OCI-LY7 (cell line): ENCODE measurements around the gene ITGA4. TPM values are rescaled to one million over a fixed set of nuclear protein-coding genes. Genes with fewer than 3 reads are reported as not detected.

ENCODE experiments used
- BruUV-seq: library from RNA; stranded (reverse); fragments of 400-500 nt; replicated peaks from 2 replicates; lab custom pipeline; 2021; lab: Mats Ljungman, UMichigan
- CTCF ChIA-PET: fragments of 300-600 bp; sonication (Branson Sonifier 250); formaldehyde crosslinking; loops from one replicate; lab custom pipeline; 2022; ENCODE audit warnings: antibody characterized with exemption; ENCODE audit not compliant: unreplicated experiment; lab: Charles Lee
- POLR2A ChIA-PET: fragments of 300-600 bp; sonication (Branson Sonifier 250); formaldehyde crosslinking; loops from one replicate; lab custom pipeline; 2022; ENCODE audit warnings: antibody characterized with exemption; lab: Charles Lee
- DNase-seq: peaks from one replicate; pipeline ENCODE4 v3.0.0-alpha.2; 2015; ENCODE audit warnings: low spot score
- H2AFZ ChIP-seq: fragments of 200-600 bp; sonication (generic), shearing (Covaris generic); 2 replicates; pipeline ENCODE4 v1.6.1; 2014; ENCODE audit warnings: mild to moderate bottlenecking, antibody characterized with exemption, low read length, moderate library complexity
- H3K27ac ChIP-seq: fragments of 200-600 bp; sonication (generic); 2 replicates; pipeline ENCODE4 v1.5.1; 2014; ENCODE audit warnings: mixed run types, low read depth, mild to moderate bottlenecking, moderate library complexity, low read length, inconsistent platforms; ENCODE audit not compliant: poor library complexity, severe bottlenecking
- H3K36me3 ChIP-seq: fragments of 200-600 bp; sonication (generic); 2 replicates; pipeline ENCODE4 v1.6.1; 2014; ENCODE audit warnings: mild to moderate bottlenecking, antibody characterized with exemption, low read length, moderate library complexity, mixed read lengths; ENCODE audit not compliant: insufficient read depth
- H3K4me1 ChIP-seq: fragments of 200-600 bp; sonication (generic); 2 replicates; pipeline ENCODE4 v1.5.1; 2014; ENCODE audit warnings: mild to moderate bottlenecking, low read length; ENCODE audit not compliant: insufficient read depth, poor library complexity, severe bottlenecking
- H3K4me2 ChIP-seq: fragments of 200-600 bp; sonication (generic); 2 replicates; pipeline ENCODE4 v1.6.1; 2014; ENCODE audit warnings: mild to moderate bottlenecking, low read length
- H3K4me3 ChIP-seq: fragments of 200-600 bp; sonication (generic); 2 replicates; pipeline ENCODE4 v1.5.1; 2014; ENCODE audit warnings: mild to moderate bottlenecking, low read depth, low read length; ENCODE audit not compliant: poor library complexity, severe bottlenecking
- H3K79me2 ChIP-seq: fragments of 200-600 bp; sonication (generic); 2 replicates; pipeline ENCODE4 v1.6.1; 2016; ENCODE audit warnings: low read depth, mild to moderate bottlenecking, low read length, moderate library complexity, mixed read lengths; ENCODE audit not compliant: insufficient read depth
- H3K9me2 ChIP-seq: fragments of 200-600 bp; sonication (generic); 2 replicates; pipeline ENCODE4 v1.6.1; 2016; ENCODE audit warnings: mild to moderate bottlenecking, low read length, mixed read lengths; ENCODE audit not compliant: insufficient read depth
- H3K9me3 ChIP-seq: fragments of 200-600 bp; sonication (generic); 2 replicates; pipeline ENCODE4 v1.6.1; 2014; ENCODE audit warnings: mild to moderate bottlenecking, mixed run types, low read length, mixed read lengths
- H4K20me1 ChIP-seq: fragments of 200-600 bp; sonication (generic); 2 replicates; pipeline ENCODE4 v1.6.1; 2014; ENCODE audit warnings: mild to moderate bottlenecking, antibody characterized with exemption, low read length, moderate library complexity, mixed read lengths; ENCODE audit not compliant: insufficient read depth
- EZH2phosphoT487 ChIP-seq: fragments of 200-600 bp; sonication (generic); IDR thresholded peaks from 2 replicates; pipeline ENCODE4 v1.6.1; 2018; ENCODE audit warnings: low read depth, borderline replicate concordance, mild to moderate bottlenecking, mixed run types, antibody characterized with exemption, low read length, moderate library complexity, mixed read lengths
- intact Hi-C: fragments of 100-400 bp; cut with micrococcal nuclease; formaldehyde crosslinking; loops from one replicate; pipeline ENCODE4 v1.10.0; 2022; ENCODE audit not compliant: unreplicated experiment
- total RNA-seq, 2 experiments: library from RNA; depleted of rRNA in 1 of 2; stranded (reverse); fragments of >200 nt in 1 of 2; shearing (Covaris generic) in 1 of 2; gene quantifications; 2 replicates each; pipeline ENCODE4 v1.2.3, GENCODE V29; 2014 to 2022
- TF ChIP-seq, protein P1 (sequence below): fragments of 200-600 bp; sonication (generic); conservative IDR thresholded peaks from 2 replicates; pipeline ENCODE4 v1.5.1; 2014; ENCODE audit warnings: mild to moderate bottlenecking, antibody characterized with exemption, low read length, moderate library complexity, mixed read lengths

Gene ITGA4
- total RNA-seq, 2 experiments from 2014 or later = 53.5 to 55.1 TPM

DNA sequence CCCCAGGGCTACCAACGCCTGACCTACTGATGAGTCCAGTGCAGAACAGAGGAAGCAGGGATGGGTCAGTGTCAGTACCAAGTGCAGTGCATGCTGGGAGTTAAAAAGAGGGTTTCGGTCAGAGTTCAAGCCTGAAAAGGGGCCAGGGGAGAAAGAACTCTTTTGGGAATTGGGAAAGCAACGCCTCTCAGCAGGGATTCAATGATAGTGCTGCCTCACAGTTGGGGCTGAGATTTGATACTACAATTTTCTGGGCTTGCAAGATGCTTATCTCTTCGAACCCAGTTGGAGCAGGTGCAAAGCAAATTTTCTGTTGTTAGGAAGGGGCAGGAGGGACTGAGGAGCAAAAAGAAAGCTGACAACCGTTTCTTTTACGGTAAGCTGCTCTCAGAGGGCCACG lies 117.1 kb downstream of the ITGA4 start:
- H3K79me2 ChIP-seq = no peaks in the 10 kb centered on the region
- no peaks in the 10 kb centered on the region for H3K9me2 ChIP-seq
- TF ChIP-seq, protein P1, sequence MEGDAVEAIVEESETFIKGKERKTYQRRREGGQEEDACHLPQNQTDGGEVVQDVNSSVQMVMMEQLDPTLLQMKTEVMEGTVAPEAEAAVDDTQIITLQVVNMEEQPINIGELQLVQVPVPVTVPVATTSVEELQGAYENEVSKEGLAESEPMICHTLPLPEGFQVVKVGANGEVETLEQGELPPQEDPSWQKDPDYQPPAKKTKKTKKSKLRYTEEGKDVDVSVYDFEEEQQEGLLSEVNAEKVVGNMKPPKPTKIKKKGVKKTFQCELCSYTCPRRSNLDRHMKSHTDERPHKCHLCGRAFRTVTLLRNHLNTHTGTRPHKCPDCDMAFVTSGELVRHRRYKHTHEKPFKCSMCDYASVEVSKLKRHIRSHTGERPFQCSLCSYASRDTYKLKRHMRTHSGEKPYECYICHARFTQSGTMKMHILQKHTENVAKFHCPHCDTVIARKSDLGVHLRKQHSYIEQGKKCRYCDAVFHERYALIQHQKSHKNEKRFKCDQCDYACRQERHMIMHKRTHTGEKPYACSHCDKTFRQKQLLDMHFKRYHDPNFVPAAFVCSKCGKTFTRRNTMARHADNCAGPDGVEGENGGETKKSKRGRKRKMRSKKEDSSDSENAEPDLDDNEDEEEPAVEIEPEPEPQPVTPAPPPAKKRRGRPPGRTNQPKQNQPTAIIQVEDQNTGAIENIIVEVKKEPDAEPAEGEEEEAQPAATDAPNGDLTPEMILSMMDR = no peak
- H2AFZ ChIP-seq = no peak overlapping the region
- BruUV-seq = no TSS peak
- ChIA-PET POLR2A (interaction anchor here (2.0 kb wide), 1 partner anchor 141 kb away, joined by 9 read pairs; no protein-coding TSS in a partner anchor), CTCF (no interaction called here)
- H3K4me1 ChIP-seq = no peaks in the 10 kb centered on the region
- no peak overlapping the region for H3K4me2 ChIP-seq
- H3K9me3 ChIP-seq = no peaks in the 10 kb centered on the region
- H4K20me1 ChIP-seq = no peaks in the 10 kb centered on the region
- H3K27ac ChIP-seq = no peak overlapping the region
- H3K4me3 ChIP-seq = no peak overlapping the region
- H3K36me3 ChIP-seq = no peaks in the 10 kb centered on the region
- no peak for DNase-seq
- intact Hi-C loops = loop anchor here (5.0 kb wide), 1 partner anchor 272 kb away; no protein-coding TSS in a partner anchor

DNA sequence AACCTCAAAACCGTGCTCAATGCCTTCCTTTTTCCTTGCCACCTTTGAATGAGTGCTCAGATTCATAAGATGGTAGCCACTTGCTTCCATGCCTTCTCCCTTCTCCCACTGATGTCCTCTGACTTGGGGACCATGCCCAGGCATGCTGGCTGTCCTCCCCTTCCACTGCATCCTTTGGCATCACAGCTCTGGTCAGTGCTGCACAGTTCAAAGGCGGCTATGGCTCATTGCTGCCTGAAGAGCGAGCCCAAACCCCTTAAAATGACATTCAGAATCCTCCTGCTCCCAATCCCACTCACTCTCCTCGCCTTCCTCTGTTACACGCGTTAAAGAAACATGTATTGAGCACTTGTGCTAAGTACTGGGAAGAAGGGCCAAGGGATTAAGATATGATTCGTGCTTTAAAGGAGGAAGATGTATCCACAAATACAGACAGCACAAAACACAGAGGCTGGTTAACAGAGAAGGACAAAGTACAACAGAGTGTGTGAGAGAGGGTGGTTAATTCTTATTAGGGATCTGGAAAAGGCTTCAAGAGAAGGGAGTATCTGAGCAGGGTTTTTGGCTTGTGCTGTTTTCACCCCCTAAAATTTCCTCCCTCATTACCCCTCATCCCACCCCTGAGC lies 118.0 kb downstream of the ITGA4 start:
- Histone ChIP-seq H3K79me2 (no peaks in the 10 kb centered on the region), H3K4me3 (no peak overlapping the region), H3K27ac (no peak overlapping the region), H2AFZ (no peak overlapping the region), H4K20me1 (no peaks in the 10 kb centered on the region), H3K4me2 (no peak overlapping the region), H3K9me2 (no peaks in the 10 kb centered on the region), H3K36me3 (no peaks in the 10 kb centered on the region), H3K4me1 (no peaks in the 10 kb centered on the region), H3K9me3 (no peaks in the 10 kb centered on the region)
- no TSS peak for BruUV-seq
- no peak for DNase-seq
- intact Hi-C loops = no loop called here
- ChIA-PET POLR2A (interaction anchor here (0.7 to 1.0 kb wide), 3 partner anchors 12 to 59 kb away, joined by 3 read pairs; no protein-coding TSS in a partner anchor), CTCF (interaction anchor here (2.3 kb wide), 1 partner anchor 140 kb away, joined by 6 read pairs; no protein-coding TSS in a partner anchor)
- TF ChIP-seq EZH2phosphoT487 = no peak
- TF ChIP-seq, protein P1 = no peak

DNA sequence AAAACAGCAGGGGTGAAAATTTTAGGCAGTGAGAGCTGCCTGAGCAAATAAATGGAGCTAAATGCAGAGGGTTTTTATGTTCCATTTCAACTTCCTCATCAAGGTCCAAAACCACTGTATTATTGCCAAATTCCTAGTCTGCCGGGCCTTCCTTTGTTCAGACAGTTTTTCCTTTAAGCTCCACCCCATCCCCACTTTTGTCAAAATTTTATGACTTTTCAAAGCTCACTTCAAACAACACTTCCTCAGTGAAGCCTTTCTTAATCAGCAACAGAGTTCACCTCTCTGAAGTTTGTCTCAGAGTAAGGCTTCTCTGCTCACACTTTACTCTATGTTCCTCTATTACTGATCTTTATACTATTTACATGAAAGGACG lies 118.5 kb downstream of the ITGA4 start:
- no peaks in the 10 kb centered on the region for H3K4me1 ChIP-seq
- no peak overlapping the region for H3K4me2 ChIP-seq
- TF ChIP-seq, protein P1 = no peak
- no peak for TF ChIP-seq EZH2phosphoT487
- H3K9me2 ChIP-seq = no peaks in the 10 kb centered on the region
- no peak overlapping the region for H3K27ac ChIP-seq
- no peaks in the 10 kb centered on the region for H3K79me2 ChIP-seq
- no peaks in the 10 kb centered on the region for H4K20me1 ChIP-seq
- no peaks in the 10 kb centered on the region for H3K9me3 ChIP-seq
- H2AFZ ChIP-seq = no peak overlapping the region
- no peak for DNase-seq
- BruUV-seq = no TSS peak
- intact Hi-C loops = no loop called here
- CTCF ChIA-PET = interaction anchor here (2.3 kb wide), 1 partner anchor 139 kb away, joined by 6 read pairs; no protein-coding TSS in a partner anchor
- no peaks in the 10 kb centered on the region for H3K36me3 ChIP-seq
- no peak overlapping the region for H3K4me3 ChIP-seq
- POLR2A ChIA-PET = interaction anchor here (0.7 to 1.0 kb wide), 3 partner anchors 11 to 60 kb away, joined by 3 read pairs; no protein-coding TSS in a partner anchor
